Fibroblast of lung (primary cell): Measurements from ENCODE around the gene SEMA5A. TPM values are rescaled to one million over a fixed set of nuclear protein-coding genes. Genes with fewer than 3 reads are reported as not detected.
A peak's percentile ranks its signal among the peaks of the same experiment; 100 is the strongest.

Source experiments
- DNase-seq, 2 donors: peaks; one replicate each; pipeline versions ENCODE4 v3.0.0 to v3.0.0-alpha.2; 2010; ENCODE audit warnings: low read depth in 2 of 2
- H2AFZ ChIP-seq: 2 replicates; pipeline ENCODE4 v1.5.1; 2012; ENCODE audit warnings: low read length, control low read depth, inconsistent platforms
- H3K27ac ChIP-seq: 2 replicates; pipeline ENCODE4 v1.5.1; 2011; ENCODE audit warnings: low read length, control low read depth; ENCODE audit not compliant: insufficient read depth
- H3K27me3 ChIP-seq: 2 replicates; pipeline ENCODE4 v1.5.1; 2011; ENCODE audit warnings: mild to moderate bottlenecking, low read length; ENCODE audit not compliant: control insufficient read depth, insufficient read depth
- H3K36me3 ChIP-seq: 2 replicates; pipeline ENCODE4 v1.5.1; 2011; ENCODE audit warnings: low read length; ENCODE audit not compliant: control insufficient read depth, insufficient read depth
- H3K4me1 ChIP-seq: 2 replicates; pipeline ENCODE4 v1.5.1; 2011; ENCODE audit warnings: low read length; ENCODE audit not compliant: control insufficient read depth, insufficient read depth; ENCODE audit errors: extremely low read depth
- H3K4me2 ChIP-seq: 2 replicates; pipeline ENCODE4 v1.5.1; 2011; ENCODE audit warnings: low read length, control low read depth; ENCODE audit not compliant: insufficient read depth; ENCODE audit errors: extremely low read depth
- H3K4me3 ChIP-seq, 4 experiments: fragments of 200-600 bp in 1 of 4; sonication (generic) in 1 of 4; replicated peaks in 1 of 4; 2 replicates each; pipeline ENCODE4 v1.5.1; 2011 to 2016; ENCODE audit warnings: low read length in 4 of 4, low read depth in 3 of 4, mild to moderate bottlenecking in 3 of 4, control low read depth in 2 of 4, inconsistent platforms in 1 of 4, mixed read lengths in 1 of 4; ENCODE audit not compliant: insufficient read depth in 1 of 4; ENCODE audit errors: control extremely low read depth in 1 of 4
- H3K79me2 ChIP-seq: 2 replicates; pipeline ENCODE4 v1.5.1; 2012; ENCODE audit warnings: mild to moderate bottlenecking, low read length, inconsistent platforms; ENCODE audit not compliant: control insufficient read depth, insufficient read depth
- H3K9ac ChIP-seq: 2 replicates; pipeline ENCODE4 v1.5.1; 2011; ENCODE audit warnings: mild to moderate bottlenecking, low read length, control low read depth; ENCODE audit not compliant: insufficient read depth
- H3K9me3 ChIP-seq: 2 replicates; pipeline ENCODE4 v1.5.1; 2012; ENCODE audit warnings: low read depth, low read length; ENCODE audit not compliant: control insufficient read depth, insufficient read depth
- H4K20me1 ChIP-seq: 2 replicates; pipeline ENCODE4 v1.5.1; 2011; ENCODE audit warnings: low read length; ENCODE audit not compliant: control insufficient read depth, insufficient read depth; ENCODE audit errors: extremely low read depth
- CTCF ChIP-seq, 2 donors: IDR thresholded peaks in 1 of 2; conservative IDR thresholded peaks in 1 of 2; 1 replicate in 1 of 2; 2 replicates in 1 of 2; pipeline ENCODE4 v1.5.1; 2011 to 2012; ENCODE audit warnings: low read length in 2 of 2, control low read depth in 1 of 2, inconsistent platforms in 1 of 2, low read depth in 1 of 2, mild to moderate bottlenecking in 1 of 2
- EZH2 ChIP-seq: IDR thresholded peaks from 2 replicates; pipeline ENCODE4 v1.5.1; 2012; ENCODE audit warnings: low read length, control low read depth, mild to moderate bottlenecking; ENCODE audit errors: missing control alignments
- polyA plus RNA-seq, 2 donors: library from polyadenylated mRNA; depleted of rRNA in 1 of 2; stranded (reverse) in 1 of 2; unstranded in 1 of 2; fragments of >200 nt; gene quantifications; 2 replicates each; pipeline ENCODE4 v1.2.1, GENCODE V29; 2011 to 2012; ENCODE audit warnings: missing spikeins in 1 of 2
- total RNA-seq: library from RNA; depleted of rRNA; stranded (reverse); fragments of >200 nt; gene quantifications from 2 replicates; pipeline ENCODE4 v1.2.1, GENCODE V29; 2014

SEMA5A gene
- total and polyA plus RNA-seq, 2 donors (not counting 1 experiment from before 2014, with no cell fraction given) = 30.6 to 49.0 TPM

- H4K20me1 ChIP-seq = no peaks in the 10 kb centered on the region
- H3K27me3 ChIP-seq = no peaks in the 10 kb centered on the region
- no peak overlapping the region for H2AFZ ChIP-seq
- no peak overlapping the region for H3K4me2 ChIP-seq
- H3K4me3 ChIP-seq = no peak overlapping the region
- H3K36me3 ChIP-seq = no peaks in the 10 kb centered on the region
- DNase-seq = no peak
- no peak overlapping the region for H3K9ac ChIP-seq
- H3K9me3 ChIP-seq = no peaks in the 10 kb centered on the region
- no peaks in the 10 kb centered on the region for H3K79me2 ChIP-seq
- no peak for TF ChIP-seq EZH2
- TF ChIP-seq CTCF (conservative IDR thresholded peaks at IDR 0.05 in 1 of 2, IDR thresholded peaks at IDR 0.05 in 1 of 2; ENCODE audit: low read depth in 1 of 2, low read length in 2 of 2) = no peak
- peaks cover 35% of the 10 kb centered on the region for H3K4me1 ChIP-seq
- peak overlapping the region; percentile 94 for H3K27ac ChIP-seq
Observed at GRCh38 chr5:9058161-9058560, 487.7 kb downstream of the SEMA5A start.

GRCh38 chr5:9057406-9058000, 488.4 kb downstream of the SEMA5A start:
- Histone ChIP-seq H3K4me1 (peaks cover 35% of the 10 kb centered on the region), H3K4me3 (no peak overlapping the region), H3K9ac (no peak overlapping the region), H3K27me3 (no peaks in the 10 kb centered on the region), H3K9me3 (no peaks in the 10 kb centered on the region), H3K36me3 (no peaks in the 10 kb centered on the region), H2AFZ (no peak overlapping the region), H4K20me1 (no peaks in the 10 kb centered on the region), H3K27ac (peak overlapping the region; percentile 37), H3K79me2 (no peaks in the 10 kb centered on the region), H3K4me2 (no peak overlapping the region)
- no peak for TF ChIP-seq CTCF (conservative IDR thresholded peaks at IDR 0.05 in 1 of 2, IDR thresholded peaks at IDR 0.05 in 1 of 2; ENCODE audit: low read depth in 1 of 2, low read length in 2 of 2)
- no peak for TF ChIP-seq EZH2
- peak in 1 of 2 donors; percentile 43 for DNase-seq

- no peaks in the 10 kb centered on the region for H3K36me3 ChIP-seq
- H2AFZ ChIP-seq = no peak overlapping the region
- H3K9ac ChIP-seq = no peak overlapping the region
- H3K4me3 ChIP-seq = no peak overlapping the region
- no peaks in the 10 kb centered on the region for H3K9me3 ChIP-seq
- no peak overlapping the region for H3K27ac ChIP-seq
- H3K27me3 ChIP-seq = no peaks in the 10 kb centered on the region
- no peak overlapping the region for H3K4me2 ChIP-seq
- TF ChIP-seq EZH2 (no peak), CTCF (conservative IDR thresholded peaks at IDR 0.05 in 1 of 2, IDR thresholded peaks at IDR 0.05 in 1 of 2; ENCODE audit: low read depth in 1 of 2, low read length in 2 of 2) (no peak)
- H4K20me1 ChIP-seq = no peaks in the 10 kb centered on the region
- no peaks in the 10 kb centered on the region for H3K79me2 ChIP-seq
- peak in 1 of 2 donors; percentile 71 for DNase-seq
- peaks cover 31% of the 10 kb centered on the region for H3K4me1 ChIP-seq
Observed at GRCh38 chr5:9056046-9056445, 489.8 kb downstream of the SEMA5A start.
